IMR-90 (cell line): ENCODE data around the gene HIPK3. TPM values are rescaled to one million over a fixed set of nuclear protein-coding genes. Genes with fewer than 3 reads are reported as not detected.

Experiments used
- ATAC-seq: fragments of 200-7000 bp; cut with Tn5 transposase; 2 replicates; pipeline ENCODE4 v1.9.1; 2020; ENCODE audit warnings: low read depth, mild to moderate bottlenecking, moderate library complexity
- BruUV-seq: library from RNA; stranded (reverse); fragments of 400-500 nt; replicated peaks from 2 replicates; lab custom pipeline; 2021; lab: Mats Ljungman, UMichigan
- CTCF ChIA-PET: fragments of 300-600 bp; formaldehyde crosslinking; extraction: SDS; loops from one replicate; lab custom pipeline; 2021; ENCODE audit warnings: antibody characterized with exemption; lab: Yijun Ruan, JAX
- POLR2A ChIA-PET: fragments of 300-600 bp; sonication (Branson Sonifier 250); formaldehyde crosslinking; loops from one replicate; lab custom pipeline; 2022; ENCODE audit warnings: antibody characterized with exemption; ENCODE audit not compliant: unreplicated experiment; lab: Charles Lee
- DNase-seq: peaks from one replicate; pipeline ENCODE4 v3.0.0; 2013
- H2AFZ ChIP-seq: replicated peaks from 2 replicates; pipeline ENCODE3; 2013; ENCODE audit warnings: low read length, mild to moderate bottlenecking; ENCODE audit not compliant: poor library complexity
- H2AK5ac ChIP-seq: 2 replicates; pipeline ENCODE4 v1.6.1; 2013; ENCODE audit warnings: low read depth, low read length, inconsistent platforms
- H2AK9ac ChIP-seq: replicated peaks from 2 replicates; pipeline ENCODE3; 2013; ENCODE audit warnings: mild to moderate bottlenecking, low read depth, low read length, moderate library complexity; ENCODE audit not compliant: poor library complexity
- H2BK120ac ChIP-seq: 2 replicates; pipeline ENCODE4 v1.6.1; 2013; ENCODE audit warnings: low read depth, low read length, inconsistent platforms
- H2BK15ac ChIP-seq: 3 replicates; pipeline ENCODE4 v1.6.1; 2013; ENCODE audit warnings: low read depth, low read length, inconsistent platforms
- H2BK20ac ChIP-seq: 2 replicates; pipeline ENCODE4 v1.6.1; 2013; ENCODE audit warnings: low read depth, mild to moderate bottlenecking, inconsistent platforms, low read length, moderate library complexity
- H2BK5ac ChIP-seq: 2 replicates; pipeline ENCODE4 v1.6.1; 2013; ENCODE audit warnings: mild to moderate bottlenecking, low read depth, low read length, inconsistent platforms; ENCODE audit not compliant: poor library complexity, severe bottlenecking
- H3K14ac ChIP-seq: replicated peaks from 2 replicates; pipeline ENCODE4 v1.6.1; 2013; ENCODE audit warnings: low read depth, low read length, inconsistent platforms
- H3K18ac ChIP-seq: 2 replicates; pipeline ENCODE4 v1.6.1; 2013; ENCODE audit warnings: low read depth, low read length, control low read depth
- H3K23ac ChIP-seq: 2 replicates; pipeline ENCODE4 v1.6.1; 2013; ENCODE audit warnings: low read depth, low read length, inconsistent platforms
- H3K27ac ChIP-seq: 2 replicates; pipeline ENCODE4 v1.5.1; 2013; ENCODE audit warnings: mild to moderate bottlenecking, control low read depth, low read length; ENCODE audit not compliant: insufficient read depth
- H3K27me3 ChIP-seq: 2 replicates; pipeline ENCODE4 v1.6.1; 2013; ENCODE audit warnings: low read length; ENCODE audit not compliant: control insufficient read depth, insufficient read depth
- H3K36me3 ChIP-seq: 2 replicates; pipeline ENCODE4 v1.6.1; 2013; ENCODE audit warnings: low read length, mixed read lengths; ENCODE audit not compliant: control insufficient read depth, insufficient read depth
- H3K4ac ChIP-seq: 2 replicates; pipeline ENCODE4 v1.6.1; 2013; ENCODE audit warnings: low read depth, low read length, inconsistent platforms
- H3K4me1 ChIP-seq: 2 replicates; pipeline ENCODE4 v1.6.1; 2013; ENCODE audit warnings: low read length, mixed read lengths; ENCODE audit not compliant: control insufficient read depth, insufficient read depth
- H3K4me2 ChIP-seq: 2 replicates; pipeline ENCODE4 v1.6.1; 2013; ENCODE audit warnings: low read depth, mild to moderate bottlenecking, control low read depth, low read length, moderate library complexity
- H3K4me3 ChIP-seq: 2 replicates; pipeline ENCODE4 v1.5.1; 2013; ENCODE audit warnings: low read depth, mild to moderate bottlenecking, control low read depth, low read length, moderate library complexity; ENCODE audit not compliant: insufficient read depth
- H3K56ac ChIP-seq: 2 replicates; pipeline ENCODE4 v1.6.1; 2013; ENCODE audit warnings: low read length, inconsistent platforms; ENCODE audit not compliant: insufficient read depth; ENCODE audit errors: extremely low read depth
- H3K79me1 ChIP-seq, 2 experiments: 2 replicates each; pipeline ENCODE4 v1.6.1; 2013; ENCODE audit warnings: low read length in 2 of 2, inconsistent platforms in 1 of 2, low read depth in 1 of 2
- H3K9ac ChIP-seq: 2 replicates; pipeline ENCODE4 v1.6.1; 2013; ENCODE audit warnings: low read depth, low read length, control low read depth
- H3K9me1 ChIP-seq: 2 replicates; pipeline ENCODE4 v1.6.1; 2013; ENCODE audit warnings: low read length, inconsistent platforms; ENCODE audit not compliant: insufficient read depth
- H3K9me3 ChIP-seq: 2 replicates; pipeline ENCODE4 v1.6.1; 2013; ENCODE audit warnings: low read length; ENCODE audit not compliant: control insufficient read depth, insufficient read depth
- H4K20me1 ChIP-seq: 2 replicates; pipeline ENCODE4 v1.6.1; 2013; ENCODE audit warnings: low read length, inconsistent platforms; ENCODE audit not compliant: insufficient read depth
- H4K5ac ChIP-seq: 2 replicates; pipeline ENCODE4 v1.6.1; 2013; ENCODE audit warnings: mild to moderate bottlenecking, low read depth, low read length, control low read depth
- H4K8ac ChIP-seq, 2 experiments: 2 replicates each; pipeline ENCODE4 v1.6.1; 2013; ENCODE audit warnings: low read depth in 2 of 2, low read length in 2 of 2, control low read depth in 1 of 2, inconsistent platforms in 1 of 2
- H4K91ac ChIP-seq: 2 replicates; pipeline ENCODE4 v1.6.1; 2013; ENCODE audit warnings: low read depth, low read length, inconsistent platforms; ENCODE audit not compliant: insufficient read depth
- BHLHE40 ChIP-seq: fragments of 150-350 bp; IDR thresholded peaks from 2 replicates; pipeline ENCODE4 v1.6.1; 2016; ENCODE audit warnings: mild to moderate bottlenecking, low read depth, low read length
- CEBPB ChIP-seq: IDR thresholded peaks from 2 replicates; pipeline ENCODE4 v1.6.1; 2012; ENCODE audit warnings: low read depth, low read length, improper control_type of control experiment
- CHD1 ChIP-seq: IDR thresholded peaks from 2 replicates; pipeline ENCODE4 v1.6.1; 2012; ENCODE audit warnings: low read depth, low read length, improper control_type of control experiment
- CTCF ChIP-seq: conservative IDR thresholded peaks from 2 replicates; pipeline ENCODE4 v1.5.1; 2012; ENCODE audit warnings: mild to moderate bottlenecking, low read depth, low read length, improper control_type of control experiment
- FOS ChIP-seq: fragments of 150-350 bp; IDR thresholded peaks from 2 replicates; pipeline ENCODE4 v1.6.1; 2016; ENCODE audit warnings: low read depth, low read length
- MAFK ChIP-seq: IDR thresholded peaks from 2 replicates; pipeline ENCODE4 v1.6.1; 2012; ENCODE audit warnings: low read depth, low read length, improper control_type of control experiment
- MAZ ChIP-seq: IDR thresholded peaks from 2 replicates; pipeline ENCODE4 v1.6.1; 2012; ENCODE audit warnings: low read depth, mild to moderate bottlenecking, low read length, improper control_type of control experiment, moderate library complexity, borderline replicate concordance
- MXI1 ChIP-seq: IDR thresholded peaks from 2 replicates; pipeline ENCODE4 v1.6.1; 2012; ENCODE audit warnings: low read depth, mild to moderate bottlenecking, low read length, moderate library complexity, borderline replicate concordance
- NFE2L2 ChIP-seq: fragments of 150-350 bp; IDR thresholded peaks from 2 replicates; pipeline ENCODE4 v1.6.1; 2016; ENCODE audit warnings: low read depth, mild to moderate bottlenecking, low read length
- POLR2A ChIP-seq: IDR thresholded peaks from 2 replicates; pipeline ENCODE4 v1.6.1; 2012; ENCODE audit warnings: mild to moderate bottlenecking, low read depth, low read length
- RAD21 ChIP-seq: IDR thresholded peaks from 2 replicates; pipeline ENCODE4 v1.6.1; 2012; ENCODE audit warnings: low read length, improper control_type of control experiment
- RCOR1 ChIP-seq: IDR thresholded peaks from 2 replicates; pipeline ENCODE4 v1.6.1; 2012; ENCODE audit warnings: mild to moderate bottlenecking, low read length, improper control_type of control experiment; ENCODE audit not compliant: insufficient replicate concordance
- RFX5 ChIP-seq: IDR thresholded peaks from 2 replicates; pipeline ENCODE4 v1.8.0; 2012; ENCODE audit warnings: low read depth, mild to moderate bottlenecking, low read length, moderate library complexity
- SMC3 ChIP-seq: fragments of 150-350 bp; IDR thresholded peaks from 2 replicates; pipeline ENCODE4 v1.6.1; 2016; ENCODE audit warnings: low read depth, mild to moderate bottlenecking, antibody characterized with exemption, low read length, moderate library complexity
- USF2 ChIP-seq: fragments of 150-350 bp; IDR thresholded peaks from 2 replicates; pipeline ENCODE4 v1.6.1; 2017; ENCODE audit warnings: mild to moderate bottlenecking, antibody characterized with exemption, low read length, low read depth
- WGBS, 2 experiments: methylation state at CpG; one replicate each; pipeline versions ENCODE4 v1.1.5 to v1.1.7; 2013; ENCODE audit warnings: missing lambda C conversion rate in 2 of 2; ENCODE audit not compliant: insufficient read length in 1 of 2; ENCODE audit errors: extremely low coverage in 2 of 2; 5-methylcytosine and 5-hydroxymethylcytosine counted together
- dilution Hi-C: fragments of 300-500 bp; cut with HindIII; formaldehyde crosslinking; loops from one replicate; pipeline ENCODE4 v1.14.3; 2018; ENCODE audit warnings: low sequenced_read_pairs; ENCODE audit not compliant: unreplicated experiment
- in situ Hi-C: fragments of 300-500 bp; cut with MboI; formaldehyde crosslinking; loops from 3 replicates; pipeline ENCODE4 v1.14.3; 2019; ENCODE audit warnings: low sequenced_read_pairs, inconsistent platforms, mixed read lengths
- intact Hi-C: fragments of 100-400 bp; cut with micrococcal nuclease; formaldehyde crosslinking; loops from 2 replicates; pipeline ENCODE4 v1.10.0; 2022
- polyA plus RNA-seq, 3 experiments: library from polyadenylated mRNA; depleted of rRNA; stranded (reverse); fragments of >200 nt; gene quantifications; 2 replicates each; pipeline ENCODE4 v1.2.3, GENCODE V29; 2012; ENCODE audit warnings: low replicate concordance in 1 of 3
- total RNA-seq: library from RNA; depleted of rRNA; stranded (reverse); fragments of >200 nt; gene quantifications from 2 replicates; pipeline ENCODE4 v1.2.3, GENCODE V29; 2012
- TF ChIP-seq, protein P1 (sequence below): fragments of 150-350 bp; IDR thresholded peaks from 2 replicates; pipeline ENCODE4 v1.6.1; 2016; ENCODE audit warnings: low read depth, mild to moderate bottlenecking, low read length, moderate library complexity, borderline replicate concordance

The HIPK3 gene
- total and polyA plus RNA-seq, 2 of the 4 experiments (the other 2 are of a cell fraction) = 8.3 to 103 TPM

DNA sequence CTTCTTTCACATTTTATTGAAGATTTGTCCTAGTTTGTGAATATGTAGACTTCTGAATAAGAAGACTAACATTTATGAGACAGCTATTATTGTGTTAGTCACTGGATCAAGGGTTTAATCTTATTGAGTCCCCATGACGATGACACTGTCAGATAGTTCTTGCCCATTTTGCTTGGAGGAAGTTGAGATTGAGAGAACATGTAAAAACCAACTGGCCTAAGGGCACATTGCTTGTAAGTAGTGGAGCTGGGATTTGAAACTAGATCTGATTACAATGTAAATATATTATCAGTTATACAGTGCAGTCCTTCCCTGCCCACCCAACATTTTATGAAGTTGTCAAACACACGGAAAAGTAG lies 134.7 kb downstream of the HIPK3 start:
- Histone ChIP-seq H3K36me3 (no peaks in the 10 kb centered on the region), H3K4me2 (no peak overlapping the region), H4K20me1 (no peaks in the 10 kb centered on the region), H2AK9ac (no peak overlapping the region), H3K23ac (no peak overlapping the region), H3K9ac (no peak overlapping the region), H3K4me1 (no peaks in the 10 kb centered on the region), H3K4ac (no peak overlapping the region), H2BK120ac (no peak overlapping the region), H3K9me3 (no peaks in the 10 kb centered on the region), H3K9me1 (no peaks in the 10 kb centered on the region), H3K27ac (no peak overlapping the region), H2BK20ac (no peak overlapping the region), H3K56ac (no peak overlapping the region), H4K91ac (no peak overlapping the region), H2AK5ac (no peak overlapping the region), H3K4me3 (no peak overlapping the region), H4K5ac (no peak overlapping the region), H3K27me3 (no peaks in the 10 kb centered on the region), H3K14ac (no peak overlapping the region), H4K8ac (no peak overlapping the region), H2BK15ac (no peak overlapping the region), H2AFZ (no peak overlapping the region), H3K18ac (no peak overlapping the region), H3K79me1 (peaks cover 5 to 29% of the 10 kb centered on the region in 2 experiments; a peak in 3 of 4 replicates), H2BK5ac (no peak overlapping the region)
- ATAC-seq (no peak), DNase-seq (no peak)
- dilution Hi-C loops (no loop called here), in situ Hi-C loops (no loop called here), intact Hi-C loops (no loop called here)
- TF ChIP-seq RFX5 (no peak), MAFK (no peak), CEBPB (no peak), RCOR1 (no peak), MAZ (no peak), FOS (no peak), BHLHE40 (no peak), MXI1 (no peak), POLR2A (no peak), SMC3 (no peak), CHD1 (no peak), CTCF (no peak), RAD21 (no peak), USF2 (no peak), NFE2L2 (no peak)
- TF ChIP-seq, protein P1, sequence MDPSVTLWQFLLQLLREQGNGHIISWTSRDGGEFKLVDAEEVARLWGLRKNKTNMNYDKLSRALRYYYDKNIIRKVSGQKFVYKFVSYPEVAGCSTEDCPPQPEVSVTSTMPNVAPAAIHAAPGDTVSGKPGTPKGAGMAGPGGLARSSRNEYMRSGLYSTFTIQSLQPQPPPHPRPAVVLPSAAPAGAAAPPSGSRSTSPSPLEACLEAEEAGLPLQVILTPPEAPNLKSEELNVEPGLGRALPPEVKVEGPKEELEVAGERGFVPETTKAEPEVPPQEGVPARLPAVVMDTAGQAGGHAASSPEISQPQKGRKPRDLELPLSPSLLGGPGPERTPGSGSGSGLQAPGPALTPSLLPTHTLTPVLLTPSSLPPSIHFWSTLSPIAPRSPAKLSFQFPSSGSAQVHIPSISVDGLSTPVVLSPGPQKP = no peak
- WGBS, 2 experiments = no CpG with 5 or more reads among the region's 2 CpGs
- no TSS peak for BruUV-seq
- POLR2A ChIA-PET = no interaction called here
- CTCF ChIA-PET = no interaction called here
